BE2C (cell line): ENCODE data around the gene TP73. TPM values are rescaled to one million over a fixed set of nuclear protein-coding genes. Genes with fewer than 3 reads are reported as not detected.

Experiments used
- DNase-seq: peaks from one replicate; pipeline ENCODE4 v3.0.0-alpha.2; 2020
- H3K27me3 ChIP-seq: fragments of 250-450 bp; sonication (Bioruptor Pico); 2 replicates; pipeline ENCODE4 v1.5.1; 2020; ENCODE audit warnings: mild to moderate bottlenecking
- H3K36me3 ChIP-seq: fragments of 250-450 bp; sonication (Bioruptor Pico); 2 replicates; pipeline ENCODE4 v1.5.1; 2020; ENCODE audit warnings: mild to moderate bottlenecking
- H3K4me1 ChIP-seq: fragments of 250-450 bp; sonication (Bioruptor Pico); 2 replicates; pipeline ENCODE4 v1.5.1; 2020
- H3K4me3 ChIP-seq: 2 replicates; pipeline ENCODE4 v1.5.1; 2011; ENCODE audit warnings: low read depth, low read length
- H3K9me3 ChIP-seq: fragments of 250-450 bp; sonication (Bioruptor Pico); 2 replicates; pipeline ENCODE4 v1.5.1; 2020
- CTCF ChIP-seq: IDR thresholded peaks from 2 replicates; pipeline ENCODE4 v1.5.1; 2012; ENCODE audit warnings: mild to moderate bottlenecking, low read depth, low read length
- polyA plus RNA-seq: library from polyadenylated mRNA; unstranded; fragments of >200 nt; gene quantifications from one replicate; pipeline ENCODE4 v1.2.1, GENCODE V29; 2012; ENCODE audit warnings: low read depth, missing spikeins; ENCODE audit not compliant: insufficient read length, insufficient read depth

The TP73 gene
- 3.6 TPM for polyA plus RNA-seq

- Histone ChIP-seq H3K36me3 (no peaks in the 10 kb centered on the region), H3K9me3 (no peaks in the 10 kb centered on the region), H3K4me3 (peak within 1 kb of the TSS; percentile 51), H3K4me1 (no peaks in the 10 kb centered on the region), H3K27me3 (0 out of 2 replicates have a peak, but pooled peaks cover 3% of the 10 kb centered on the region)
- TF ChIP-seq CTCF = no peak
- DNase-seq = peak; percentile 47
Observed at GRCh38 chr1:3651930-3652547, at the start of gene TP73. TSS of gene TP73 (plus strand) at chr1:3652516. CDS start at chr1:3682366, 29,850 bp downstream.

- H3K9me3 ChIP-seq = no peaks in the 10 kb centered on the region
- peaks cover 9% of the 10 kb centered on the region for H3K4me1 ChIP-seq
- no peak for DNase-seq
- H3K36me3 ChIP-seq = no peaks in the 10 kb centered on the region
- H3K4me3 ChIP-seq = no peak overlapping the region
- no peak for TF ChIP-seq CTCF
- no peaks in the 10 kb centered on the region for H3K27me3 ChIP-seq
Observed at GRCh38 chr1:3603156-3603555, 49.2 kb upstream of the TP73 start.

GRCh38 chr1:3603571-3604467 is 48.5 kb upstream of the TP73 start:
- no peaks in the 10 kb centered on the region for H3K9me3 ChIP-seq
- H3K4me1 ChIP-seq = peaks cover 5% of the 10 kb centered on the region
- no peak for DNase-seq
- no peaks in the 10 kb centered on the region for H3K27me3 ChIP-seq
- no peak for TF ChIP-seq CTCF
- H3K4me3 ChIP-seq = no peak overlapping the region
- H3K36me3 ChIP-seq = no peaks in the 10 kb centered on the region

GRCh38 chr1:3604468-3604974 is 47.8 kb upstream of the TP73 start:
- Histone ChIP-seq H3K4me1 (no peaks in the 10 kb centered on the region), H3K9me3 (no peaks in the 10 kb centered on the region), H3K4me3 (no peak overlapping the region), H3K27me3 (no peaks in the 10 kb centered on the region), H3K36me3 (no peaks in the 10 kb centered on the region)
- DNase-seq = no peak
- no peak for TF ChIP-seq CTCF

GRCh38 chr1:3604997-3605823 is 47.1 kb upstream of the TP73 start:
- Histone ChIP-seq H3K27me3 (no peaks in the 10 kb centered on the region), H3K9me3 (no peaks in the 10 kb centered on the region), H3K4me3 (no peak overlapping the region), H3K4me1 (no peaks in the 10 kb centered on the region), H3K36me3 (no peaks in the 10 kb centered on the region)
- no peak for TF ChIP-seq CTCF
- DNase-seq = no peak
